Measurements from ENCODE around the gene MMP12. TPM values are rescaled to one million over a fixed set of nuclear protein-coding genes. Genes with fewer than 3 reads are reported as not detected.
"Not testable (repeated sequence)": the region's sequence is repeated elsewhere in the genome, so short reads cannot be mapped to it uniquely, and the experiment has no call there.

Gene MMP12
- total and polyA plus RNA-seq, 9 donors, result not detected

GRCh38 chr11:102891736-102892135, 17.0 kb upstream of the MMP12 start:
- no peak overlapping the region for H3K4me3 ChIP-seq (ENCODE audit: low read length)
- DNase-seq, result peak; percentile 31
- no peak overlapping the region for H3K27ac ChIP-seq (ENCODE audit: low read length)
- no peaks in the 10 kb centered on the region for H3K36me3 ChIP-seq (ENCODE audit: control insufficient read depth, insufficient read depth, low read length)
- H3K9me3 ChIP-seq (replicated peaks; ENCODE audit: control insufficient read depth, low read depth, low read length), result no peaks in the 10 kb centered on the region
- H3K4me1 ChIP-seq (ENCODE audit: control insufficient read depth, insufficient read depth, low read length), result no peaks in the 10 kb centered on the region
- no peaks in the 10 kb centered on the region for H3K27me3 ChIP-seq (ENCODE audit: control insufficient read depth, insufficient read depth, low read length)
- no CpG with 5 or more reads among the region's 1 CpG for WGBS (ENCODE audit: insufficient coverage)

GRCh38 chr11:102886999-102887398, 12.2 kb upstream of the MMP12 start:
- WGBS (ENCODE audit: insufficient coverage), result 73% methylated on average over 6 of the region's 6 CpGs
- Histone ChIP-seq H3K36me3 (ENCODE audit: control insufficient read depth, insufficient read depth, low read length) (no peaks in the 10 kb centered on the region), H3K4me3 (ENCODE audit: low read length) (no peak overlapping the region), H3K4me1 (ENCODE audit: control insufficient read depth, insufficient read depth, low read length) (no peaks in the 10 kb centered on the region), H3K27ac (ENCODE audit: low read length) (no peak overlapping the region), H3K9me3 (replicated peaks; ENCODE audit: control insufficient read depth, low read depth, low read length) (no peaks in the 10 kb centered on the region), H3K27me3 (ENCODE audit: control insufficient read depth, insufficient read depth, low read length) (no peaks in the 10 kb centered on the region)
- DNase-seq, result no peak

- Histone ChIP-seq H3K27me3 (ENCODE audit: control insufficient read depth, insufficient read depth, low read length) (no peaks in the 10 kb centered on the region), H3K4me3 (ENCODE audit: low read length) (no peak overlapping the region), H3K27ac (ENCODE audit: low read length) (no peak overlapping the region), H3K4me1 (ENCODE audit: control insufficient read depth, insufficient read depth, low read length) (no peaks in the 10 kb centered on the region), H3K36me3 (ENCODE audit: control insufficient read depth, insufficient read depth, low read length) (no peaks in the 10 kb centered on the region), H3K9me3 (replicated peaks; ENCODE audit: control insufficient read depth, low read depth, low read length) (no peaks in the 10 kb centered on the region)
- no peak for DNase-seq
- WGBS (ENCODE audit: insufficient coverage), result 83% methylated on average over 1 of the region's 3 CpGs
These were observed 8.4 kb upstream of the MMP12 start for GRCh38 chr11:102883141-102883540.

- Histone ChIP-seq H3K27ac (ENCODE audit: low read length) (no peak overlapping the region), H3K4me1 (ENCODE audit: control insufficient read depth, insufficient read depth, low read length) (no peaks in the 10 kb centered on the region), H3K4me3 (ENCODE audit: low read length) (no peak overlapping the region), H3K27me3 (ENCODE audit: control insufficient read depth, insufficient read depth, low read length) (no peaks in the 10 kb centered on the region), H3K9me3 (replicated peaks; ENCODE audit: control insufficient read depth, low read depth, low read length) (no peaks in the 10 kb centered on the region), H3K36me3 (ENCODE audit: control insufficient read depth, insufficient read depth, low read length) (no peaks in the 10 kb centered on the region)
- peak; percentile 43 for DNase-seq
- no CpG with 5 or more reads among the region's 4 CpGs for WGBS (ENCODE audit: insufficient coverage)
These were observed 7.7 kb upstream of the MMP12 start for GRCh38 chr11:102882389-102883024.

GRCh38 chr11:102879801-102880200, 5.0 kb upstream of the MMP12 start:
- Histone ChIP-seq H3K36me3 (ENCODE audit: control insufficient read depth, insufficient read depth, low read length) (no peaks in the 10 kb centered on the region), H3K4me3 (ENCODE audit: low read length) (no peak overlapping the region), H3K4me1 (ENCODE audit: control insufficient read depth, insufficient read depth, low read length) (no peaks in the 10 kb centered on the region), H3K27me3 (ENCODE audit: control insufficient read depth, insufficient read depth, low read length) (no peaks in the 10 kb centered on the region), H3K9me3 (replicated peaks; ENCODE audit: control insufficient read depth, low read depth, low read length) (no peaks in the 10 kb centered on the region), H3K27ac (ENCODE audit: low read length) (no peak overlapping the region)
- 86% methylated on average over 3 of the region's 5 CpGs for WGBS (ENCODE audit: insufficient coverage)
- peak; percentile 22 for DNase-seq

GRCh38 chr11:102878595-102878994, 3.8 kb upstream of the MMP12 start:
- 83% methylated on average over 1 of the region's 2 CpGs for WGBS (ENCODE audit: insufficient coverage)

GRCh38 chr11:102869354-102869964, 5.3 kb downstream of the MMP12 start:
- not testable (repeated sequence) for DNase-seq; H3K36me3 ChIP-seq (ENCODE audit: control insufficient read depth, insufficient read depth, low read length); H3K9me3 ChIP-seq (replicated peaks; ENCODE audit: control insufficient read depth, low read depth, low read length); H3K4me1 ChIP-seq (ENCODE audit: control insufficient read depth, insufficient read depth, low read length); H3K27ac ChIP-seq (ENCODE audit: low read length); H3K27me3 ChIP-seq (ENCODE audit: control insufficient read depth, insufficient read depth, low read length); H3K4me3 ChIP-seq (ENCODE audit: low read length)
- whole genome bisulfite sequencing (ENCODE audit: insufficient coverage), result no CpG with 5 or more reads among the region's 8 CpGs

More at GRCh38 chr11:102878595-102878994, 3.8 kb upstream of the MMP12 start:
- no peaks in the 10 kb centered on the region for H3K4me1 ChIP-seq (ENCODE audit: control insufficient read depth, insufficient read depth, low read length)
- no peak overlapping the region for H3K4me3 ChIP-seq (ENCODE audit: low read length)
- no peak for DNase-seq
- H3K9me3 ChIP-seq (replicated peaks; ENCODE audit: control insufficient read depth, low read depth, low read length), result no peaks in the 10 kb centered on the region
- H3K27me3 ChIP-seq (ENCODE audit: control insufficient read depth, insufficient read depth, low read length), result no peaks in the 10 kb centered on the region
- H3K36me3 ChIP-seq (ENCODE audit: control insufficient read depth, insufficient read depth, low read length), result no peaks in the 10 kb centered on the region
- no peak overlapping the region for H3K27ac ChIP-seq (ENCODE audit: low read length)

GRCh38 chr11:102868339-102868738, 6.4 kb downstream of the MMP12 start:
- DNase-seq, result peak; percentile 34
- no peak overlapping the region for H3K27ac ChIP-seq (ENCODE audit: low read length)
- WGBS (ENCODE audit: insufficient coverage), result no CpG with 5 or more reads among the region's 3 CpGs

GRCh38 chr11:102864724-102865123, 10.1 kb downstream of the MMP12 start:
- Histone ChIP-seq H3K36me3 (ENCODE audit: control insufficient read depth, insufficient read depth, low read length) (no peaks in the 10 kb centered on the region), H3K27me3 (ENCODE audit: control insufficient read depth, insufficient read depth, low read length) (no peaks in the 10 kb centered on the region), H3K4me1 (ENCODE audit: control insufficient read depth, insufficient read depth, low read length) (no peaks in the 10 kb centered on the region), H3K4me3 (ENCODE audit: low read length) (no peak overlapping the region), H3K9me3 (replicated peaks; ENCODE audit: control insufficient read depth, low read depth, low read length) (no peaks in the 10 kb centered on the region), H3K27ac (ENCODE audit: low read length) (no peak overlapping the region)
- no peak for DNase-seq
- no CpG with 5 or more reads among the region's 1 CpG for WGBS (ENCODE audit: insufficient coverage)

More at GRCh38 chr11:102868339-102868738, 6.4 kb downstream of the MMP12 start:
- Histone ChIP-seq H3K27me3 (ENCODE audit: control insufficient read depth, insufficient read depth, low read length) (no peaks in the 10 kb centered on the region), H3K36me3 (ENCODE audit: control insufficient read depth, insufficient read depth, low read length) (no peaks in the 10 kb centered on the region), H3K4me3 (ENCODE audit: low read length) (no peak overlapping the region), H3K4me1 (ENCODE audit: control insufficient read depth, insufficient read depth, low read length) (no peaks in the 10 kb centered on the region), H3K9me3 (replicated peaks; ENCODE audit: control insufficient read depth, low read depth, low read length) (no peaks in the 10 kb centered on the region)

GRCh38 chr11:102853956-102854355, 20.8 kb downstream of the MMP12 start:
- no peak overlapping the region for H3K27ac ChIP-seq (ENCODE audit: low read length)
- no peak for DNase-seq
- H3K36me3 ChIP-seq (ENCODE audit: control insufficient read depth, insufficient read depth, low read length), result no peaks in the 10 kb centered on the region
- no peaks in the 10 kb centered on the region for H3K4me1 ChIP-seq (ENCODE audit: control insufficient read depth, insufficient read depth, low read length)
- no peak overlapping the region for H3K4me3 ChIP-seq (ENCODE audit: low read length)
- H3K9me3 ChIP-seq (replicated peaks; ENCODE audit: control insufficient read depth, low read depth, low read length), result no peaks in the 10 kb centered on the region
- no CpG with 5 or more reads among the region's 2 CpGs for WGBS (ENCODE audit: insufficient coverage)
- H3K27me3 ChIP-seq (ENCODE audit: control insufficient read depth, insufficient read depth, low read length), result no peaks in the 10 kb centered on the region

All from muscle of leg (tissue), 11 donors.